ENCODE measurements around the gene HS6ST3. TPM values are rescaled to one million over a fixed set of nuclear protein-coding genes. Genes with fewer than 3 reads are reported as not detected.

The HS6ST3 gene
- total RNA-seq, 2 experiments from 2014 or later, result not detected

GRCh38 chr13:96391606-96392005 is 301.7 kb downstream of the HS6ST3 start:
- no peak overlapping the region for H3K4me3 Mint-ChIP-seq
- no peak for TF ChIP-seq CTCF (IDR thresholded peaks at IDR 0.05)
- no peaks in the 10 kb centered on the region for H3K36me3 Mint-ChIP-seq (ENCODE audit: low read depth)
- intact Hi-C loops (cut with micrococcal nuclease), result no loop called here
- peaks cover 1% of the 10 kb centered on the region for H3K27me3 Mint-ChIP-seq
- H3K27ac Mint-ChIP-seq, result no peak overlapping the region
- H3K4me1 Mint-ChIP-seq (ENCODE audit: low read depth), result no peaks in the 10 kb centered on the region
- H3K9me3 Mint-ChIP-seq, result peaks cover 3% of the 10 kb centered on the region
- ChIA-PET POLR2A (interaction anchor here (1.1 kb wide), 1 partner anchor 10 kb away, joined by 3 read pairs; no protein-coding TSS in a partner anchor), CTCF (no interaction called here)
- ATAC-seq (no peak), DNase-seq (no peak)

GRCh38 chr13:96397807-96398206 is 307.9 kb downstream of the HS6ST3 start:
- Mint-ChIP-seq H3K27me3 (peaks cover 1% of the 10 kb centered on the region), H3K9me3 (peaks cover 2% of the 10 kb centered on the region), H3K4me3 (no peak overlapping the region), H3K36me3 (ENCODE audit: low read depth) (no peaks in the 10 kb centered on the region), H3K4me1 (ENCODE audit: low read depth) (no peaks in the 10 kb centered on the region), H3K27ac (no peak overlapping the region)
- intact Hi-C loops (cut with micrococcal nuclease), result no loop called here
- DNase-seq, result no peak
- ATAC-seq, result no peak
- no peak for TF ChIP-seq CTCF (IDR thresholded peaks at IDR 0.05)
- POLR2A ChIA-PET, result no interaction called here
- CTCF ChIA-PET, result no interaction called here

GRCh38 chr13:96398486-96398885 is 308.6 kb downstream of the HS6ST3 start:
- TF ChIP-seq CTCF (IDR thresholded peaks at IDR 0.05), result no peak
- no peaks in the 10 kb centered on the region for H3K9me3 Mint-ChIP-seq

GRCh38 chr13:96403241-96403640 is 313.3 kb downstream of the HS6ST3 start:
- ChIA-PET CTCF (no interaction called here), POLR2A (no interaction called here)
- H3K27me3 Mint-ChIP-seq, result no peaks in the 10 kb centered on the region
- H3K27ac Mint-ChIP-seq, result no peak overlapping the region
- intact Hi-C loops (cut with micrococcal nuclease), result no loop called here
- no peaks in the 10 kb centered on the region for H3K4me1 Mint-ChIP-seq (ENCODE audit: low read depth)
- ATAC-seq (no peak), DNase-seq (no peak)
- H3K36me3 Mint-ChIP-seq (ENCODE audit: low read depth), result no peaks in the 10 kb centered on the region
- no peak overlapping the region for H3K4me3 Mint-ChIP-seq
- H3K9me3 Mint-ChIP-seq, result no peaks in the 10 kb centered on the region
- TF ChIP-seq CTCF (IDR thresholded peaks at IDR 0.05), result no peak

More at GRCh38 chr13:96398486-96398885, 308.6 kb downstream of the HS6ST3 start:
- ATAC-seq, result no peak
- CTCF ChIA-PET, result no interaction called here
- H3K36me3 Mint-ChIP-seq (ENCODE audit: low read depth), result no peaks in the 10 kb centered on the region
- H3K4me1 Mint-ChIP-seq (ENCODE audit: low read depth), result no peaks in the 10 kb centered on the region
- POLR2A ChIA-PET, result no interaction called here
- DNase-seq, result no peak
- H3K27me3 Mint-ChIP-seq, result peaks cover 1% of the 10 kb centered on the region
- no peak overlapping the region for H3K4me3 Mint-ChIP-seq
- H3K27ac Mint-ChIP-seq, result no peak overlapping the region
- intact Hi-C loops (cut with micrococcal nuclease), result no loop called here

GRCh38 chr13:96403651-96404050 is 313.7 kb downstream of the HS6ST3 start:
- ChIA-PET CTCF (no interaction called here), POLR2A (no interaction called here)
- Mint-ChIP-seq H3K4me1 (ENCODE audit: low read depth) (no peaks in the 10 kb centered on the region), H3K27me3 (no peaks in the 10 kb centered on the region), H3K4me3 (no peak overlapping the region), H3K9me3 (no peaks in the 10 kb centered on the region), H3K36me3 (ENCODE audit: low read depth) (no peaks in the 10 kb centered on the region), H3K27ac (no peak overlapping the region)
- TF ChIP-seq CTCF (IDR thresholded peaks at IDR 0.05), result no peak
- ATAC-seq (no peak), DNase-seq (no peak)
- intact Hi-C loops (cut with micrococcal nuclease), result no loop called here
